ENCODE results near the gene CARD11. TPM values are rescaled to one million over a fixed set of nuclear protein-coding genes. Genes with fewer than 3 reads are reported as not detected.

The CARD11 gene
- total and polyA plus RNA-seq, 2 of the 4 experiments (the other 2 are of a cell fraction) = 0.18 to 0.26 TPM

GRCh38 chr7:2866601-2867000 is 177.1 kb downstream of the CARD11 start:
- H3K36me3 ChIP-seq (ENCODE audit: control insufficient read depth, insufficient read depth, low read length) = no peaks in the 10 kb centered on the region
- H4K8ac ChIP-seq (ENCODE audit: low read depth in 2 of 2, low read length in 2 of 2) = no peak overlapping the region
- no CpG with 5 or more reads among the region's 3 CpGs for WGBS, 2 experiments (ENCODE audit: extremely low coverage in 2 of 2, insufficient read length in 1 of 2)
- no peak overlapping the region for H2BK15ac ChIP-seq (ENCODE audit: low read depth, low read length)
- no peak for TF ChIP-seq ELK1 (IDR thresholded peaks at IDR 0.05; ENCODE audit: borderline replicate concordance, low read depth, low read length)
- TF ChIP-seq POLR2A (IDR thresholded peaks at IDR 0.05; ENCODE audit: low read depth, low read length) = no peak
- TF ChIP-seq CEBPB (IDR thresholded peaks at IDR 0.05; ENCODE audit: low read depth, low read length) = no peak
- no peak for TF ChIP-seq MAZ (IDR thresholded peaks at IDR 0.05; ENCODE audit: borderline replicate concordance, low read depth, low read length)
- no peak for TF ChIP-seq SMC3 (IDR thresholded peaks at IDR 0.05; ENCODE audit: low read depth, low read length)
- no peak for TF ChIP-seq RCOR1 (IDR thresholded peaks at IDR 0.05; ENCODE audit: insufficient replicate concordance, low read length)
- TF ChIP-seq CTCF (conservative IDR thresholded peaks at IDR 0.05; ENCODE audit: low read depth, low read length) = no peak
- no peak for TF ChIP-seq RFX5 (IDR thresholded peaks at IDR 0.05; ENCODE audit: low read depth, low read length)
- no peak for TF ChIP-seq BHLHE40 (IDR thresholded peaks at IDR 0.05; ENCODE audit: low read depth, low read length)
- no peak for TF ChIP-seq NFE2L2 (IDR thresholded peaks at IDR 0.05; ENCODE audit: low read depth, low read length)
- TF ChIP-seq MAFK (IDR thresholded peaks at IDR 0.05; ENCODE audit: low read depth, low read length) = no peak
- TF ChIP-seq MXI1 (IDR thresholded peaks at IDR 0.05; ENCODE audit: borderline replicate concordance, low read depth, low read length) = no peak
- no peak for TF ChIP-seq USF2 (IDR thresholded peaks at IDR 0.05; ENCODE audit: low read depth, low read length)
- no peak for TF ChIP-seq RAD21 (IDR thresholded peaks at IDR 0.05; ENCODE audit: low read length)
- H3K79me1 ChIP-seq (ENCODE audit: low read depth in 1 of 2, low read length in 2 of 2) = peaks cover 0 to 5% of the 10 kb centered on the region in 2 experiments; a peak in 1 of 4 replicates
- H4K91ac ChIP-seq (ENCODE audit: insufficient read depth, low read depth, low read length) = no peak overlapping the region
- ATAC-seq (ENCODE audit: low read depth) = no peak
- H4K20me1 ChIP-seq (ENCODE audit: insufficient read depth, low read length) = no peaks in the 10 kb centered on the region
- intact Hi-C loops (cut with micrococcal nuclease) = loop anchor here (5.0 to 10.0 kb wide), 2 partner anchors 568 to 1766 kb away; no protein-coding TSS in a partner anchor
- no peak overlapping the region for H4K5ac ChIP-seq (ENCODE audit: low read depth, low read length)
- no peak overlapping the region for H2AFZ ChIP-seq (replicated peaks; ENCODE audit: low read length, poor library complexity)
- H2AK5ac ChIP-seq (ENCODE audit: low read depth, low read length) = no peak overlapping the region
- no peak overlapping the region for H2BK5ac ChIP-seq (ENCODE audit: low read depth, low read length, poor library complexity, severe bottlenecking)
- H3K4ac ChIP-seq (ENCODE audit: low read depth, low read length) = no peak overlapping the region
- no peak overlapping the region for H3K4me2 ChIP-seq (ENCODE audit: low read depth, low read length)
- H2BK20ac ChIP-seq (ENCODE audit: low read depth, low read length) = no peak overlapping the region
- no peak overlapping the region for H3K27ac ChIP-seq (ENCODE audit: insufficient read depth, low read length)
- no TSS peak for BruUV-seq (replicated peaks)
- no peak for DNase-seq
- peaks cover 16% of the 10 kb centered on the region for H3K4me1 ChIP-seq (ENCODE audit: control insufficient read depth, insufficient read depth, low read length)
- H3K9me3 ChIP-seq (ENCODE audit: control insufficient read depth, insufficient read depth, low read length) = no peaks in the 10 kb centered on the region
- in situ Hi-C loops (cut with MboI; ENCODE audit: low sequenced_read_pairs) = loop anchor here (25.0 kb wide), 2 partner anchors 1771 to 1896 kb away; no protein-coding TSS in a partner anchor
- no peak overlapping the region for H3K14ac ChIP-seq (replicated peaks; ENCODE audit: low read depth, low read length)
- H2AK9ac ChIP-seq (replicated peaks; ENCODE audit: low read depth, low read length, poor library complexity) = no peak overlapping the region
- H3K9me1 ChIP-seq (ENCODE audit: insufficient read depth, low read length) = peaks cover 11% of the 10 kb centered on the region; the same call in 1 of the 2 replicates
- H2BK120ac ChIP-seq (ENCODE audit: low read depth, low read length) = no peak overlapping the region
- no peaks in the 10 kb centered on the region for H3K27me3 ChIP-seq (ENCODE audit: control insufficient read depth, insufficient read depth, low read length)
- POLR2A ChIA-PET (ENCODE audit: unreplicated experiment) = no interaction called here
- H3K56ac ChIP-seq (ENCODE audit: extremely low read depth, insufficient read depth, low read length) = no peak overlapping the region
- no peak overlapping the region for H3K23ac ChIP-seq (ENCODE audit: low read depth, low read length)
- dilution Hi-C loops (cut with HindIII; ENCODE audit: low sequenced_read_pairs, unreplicated experiment) = no loop called here
- no peak overlapping the region for H3K9ac ChIP-seq (ENCODE audit: low read depth, low read length)
- no peak overlapping the region for H3K4me3 ChIP-seq (ENCODE audit: insufficient read depth, low read depth, low read length)
- CTCF ChIA-PET = interaction anchor here (0.6 kb wide), 1 partner anchor 17 kb away, joined by 3 read pairs; no protein-coding TSS in a partner anchor
- no peak overlapping the region for H3K18ac ChIP-seq (ENCODE audit: low read depth, low read length)

Data from IMR-90 (cell line).